ENCODE data around the gene STOX2. TPM values are rescaled to one million over a fixed set of nuclear protein-coding genes. Genes with fewer than 3 reads are reported as not detected.

Gene STOX2
- total RNA-seq, 3 donors from 2014 or later, result 2.7 to 10.9 (median 4.3) TPM

- no peak for TF ChIP-seq CTCF (IDR thresholded peaks at IDR 0.05)
- ATAC-seq (no peak), DNase-seq (no peak)
- H3K4me1 ChIP-seq (ENCODE audit: low read depth), result no peaks in the 10 kb centered on the region
- no peak overlapping the region for H3K4me3 ChIP-seq
- H3K36me3 ChIP-seq (ENCODE audit: low read depth), result no peaks in the 10 kb centered on the region
- H3K9me3 ChIP-seq, result no peaks in the 10 kb centered on the region
- intact Hi-C loops (cut with DNase I, micrococcal nuclease), result no loop called here
Observed at GRCh38 chr4:184019076-184019475, 114.0 kb downstream of the STOX2 start.

- intact Hi-C loops (cut with DNase I, micrococcal nuclease), result no loop called here
- Histone ChIP-seq H3K4me3 (no peak overlapping the region), H3K4me1 (ENCODE audit: low read depth) (no peaks in the 10 kb centered on the region), H3K36me3 (ENCODE audit: low read depth) (no peaks in the 10 kb centered on the region), H3K9me3 (no peaks in the 10 kb centered on the region)
- no peak for ATAC-seq
- DNase-seq, result no peak
- no peak for TF ChIP-seq CTCF (IDR thresholded peaks at IDR 0.05)
Observed at GRCh38 chr4:184019667-184020623, 114.8 kb downstream of the STOX2 start.

DNA sequence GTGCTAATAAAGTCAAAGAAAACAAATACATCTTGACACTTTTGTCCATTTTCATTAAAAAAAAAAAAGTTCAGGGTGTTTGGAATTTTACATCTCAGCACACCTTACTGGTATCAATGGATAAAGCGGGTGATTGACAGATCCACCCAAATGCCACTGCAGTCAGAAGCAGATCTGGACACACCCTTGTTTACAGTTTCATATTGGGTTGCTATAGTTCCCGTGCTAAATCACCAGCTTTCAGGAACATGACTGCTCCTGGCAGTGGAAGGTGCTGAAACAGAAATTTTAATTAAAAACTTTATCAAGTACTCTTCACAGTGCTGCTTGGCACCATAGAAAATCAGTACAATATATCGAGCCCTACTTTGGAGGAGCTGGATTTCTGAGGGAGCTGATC lies 116.3 kb downstream of the STOX2 start:
- intact Hi-C loops (cut with DNase I, micrococcal nuclease), result no loop called here
- no peak overlapping the region for H3K4me3 ChIP-seq
- no peaks in the 10 kb centered on the region for H3K4me1 ChIP-seq (ENCODE audit: low read depth)
- H3K36me3 ChIP-seq (ENCODE audit: low read depth), result no peaks in the 10 kb centered on the region
- DNase-seq, result peak in 1 of 3 donors; percentile 25
- no peak for TF ChIP-seq CTCF (IDR thresholded peaks at IDR 0.05)
- peak; percentile 92 for ATAC-seq
- H3K9me3 ChIP-seq, result no peaks in the 10 kb centered on the region

- no peaks in the 10 kb centered on the region for H3K36me3 ChIP-seq (ENCODE audit: low read depth)
- intact Hi-C loops (cut with DNase I, micrococcal nuclease), result no loop called here
- DNase-seq, result no peak
- no peak for ATAC-seq
- no peak overlapping the region for H3K4me3 ChIP-seq
- no peaks in the 10 kb centered on the region for H3K9me3 ChIP-seq
- H3K4me1 ChIP-seq (ENCODE audit: low read depth), result no peaks in the 10 kb centered on the region
- TF ChIP-seq CTCF (IDR thresholded peaks at IDR 0.05), result no peak
Observed at GRCh38 chr4:184022679-184023383, 117.7 kb downstream of the STOX2 start.

DNA sequence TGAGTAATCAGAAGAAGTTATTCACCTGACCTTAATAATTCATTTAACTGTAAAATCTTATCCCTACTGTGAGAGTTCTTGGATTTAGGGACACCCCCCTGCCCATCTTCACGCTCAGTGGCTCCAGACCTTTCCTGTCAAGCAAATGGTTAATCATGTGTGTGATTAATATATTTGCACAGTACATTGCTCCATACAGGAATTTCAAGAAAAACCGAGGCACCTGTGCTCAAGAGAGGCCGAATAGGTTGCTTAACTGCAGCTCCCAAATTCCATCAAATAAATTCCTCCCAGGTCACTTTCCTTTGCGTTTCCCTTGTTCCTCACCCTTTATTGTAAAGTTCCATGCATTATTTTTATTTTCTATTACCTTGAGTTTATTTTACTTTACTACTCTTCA lies 119.5 kb downstream of the STOX2 start:
- intact Hi-C loops (cut with DNase I, micrococcal nuclease), result no loop called here
- ATAC-seq (no peak), DNase-seq (no peak)
- H3K9me3 ChIP-seq, result no peaks in the 10 kb centered on the region
- no peak for TF ChIP-seq CTCF (IDR thresholded peaks at IDR 0.05)
- no peaks in the 10 kb centered on the region for H3K36me3 ChIP-seq (ENCODE audit: low read depth)
- no peak overlapping the region for H3K4me3 ChIP-seq
- H3K4me1 ChIP-seq (ENCODE audit: low read depth), result no peaks in the 10 kb centered on the region

Measured in mucosa of descending colon (tissue), 3 donors.